Measurements from ENCODE around the gene MPHOSPH10.
"Not testable (repeated sequence)": the region's sequence is repeated elsewhere in the genome, so short reads cannot be mapped to it uniquely, and the experiment has no call there.

GRCh38 chr2:71085325-71086003, 45.0 kb upstream of the MPHOSPH10 start:
- TF ChIP-seq CTCF (IDR thresholded peaks at IDR 0.05); POLR2AphosphoS5 (IDR thresholded peaks at IDR 0.05; ENCODE audit: low read depth, low read length): not testable (repeated sequence)
